Uterus (tissue), 4 donors: Measurements from ENCODE around the gene FIGN. TPM values are rescaled to one million over a fixed set of nuclear protein-coding genes. Genes with fewer than 3 reads are reported as not detected.

Source experiments
- DNase-seq, 2 donors: peaks; one replicate each; pipeline ENCODE4 v3.0.0-alpha.2; 2019 to 2020
- H3K27ac ChIP-seq, 2 donors: fragments of 200-600 bp; sonication (generic); 1 replicate in 1 of 2; 2 replicates in 1 of 2; pipeline ENCODE4 v1.5.1; 2016 to 2018
- H3K27me3 ChIP-seq, 2 donors: fragments of 200-600 bp; sonication (generic); one replicate each; pipeline ENCODE4 v1.5.1; 2018 to 2019; ENCODE audit warnings: control low read depth in 1 of 2
- H3K36me3 ChIP-seq, 2 donors: fragments of 200-600 bp; sonication (generic); one replicate each; pipeline ENCODE4 v1.5.1; 2019; ENCODE audit warnings: control low read depth in 1 of 2
- H3K4me1 ChIP-seq, 2 donors: fragments of 200-600 bp; sonication (generic); one replicate each; pipeline ENCODE4 v1.5.1; 2018 to 2019; ENCODE audit warnings: control low read depth in 1 of 2
- H3K4me3 ChIP-seq, 2 donors: fragments of 200-600 bp; sonication (generic); 1 replicate in 1 of 2; 2 replicates in 1 of 2; pipeline ENCODE4 v1.5.1; 2018 to 2019; ENCODE audit warnings: mild to moderate bottlenecking in 1 of 2
- H3K9me3 ChIP-seq, 2 donors: fragments of 200-600 bp; sonication (generic); one replicate each; pipeline ENCODE4 v1.5.1; 2019; ENCODE audit warnings: control low read depth in 1 of 2
- CTCF ChIP-seq, 4 experiments: fragments of 200-600 bp in 2 of 4; fragments of 450-650 bp in 2 of 4; sonication (generic) in 2 of 4; IDR thresholded peaks; one replicate each; pipeline ENCODE4 v1.5.1; 2016 to 2019; ENCODE audit warnings: antibody characterized with exemption in 4 of 4, mild to moderate bottlenecking in 2 of 4, moderate library complexity in 1 of 4
- POLR2A ChIP-seq, 2 donors: fragments of 450-650 bp; IDR thresholded peaks; one replicate each; pipeline ENCODE4 v1.6.1; 2016; ENCODE audit warnings: antibody characterized with exemption in 2 of 2, mild to moderate bottlenecking in 1 of 2, moderate library complexity in 1 of 2
- intact Hi-C: fragments of 100-400 bp; cut with DNase I; formaldehyde crosslinking; loops from one replicate; pipeline ENCODE4 v1.15.1; 2023; ENCODE audit warnings: low total_unique reads
- total RNA-seq, 4 donors: library from RNA; depleted of rRNA in 3 of 4; stranded (reverse); fragments of >200 nt in 3 of 4; gene quantifications; one replicate each; pipeline versions ENCODE4 v1.1.0 to v1.2.4, GENCODE V29; 2014 to 2023
- donor health status: DM: yes; HTN: yes; CAD: no.

FIGN gene
- total RNA-seq, 4 donors from 2014 or later = 1.8 to 9.8 (median 4.6) TPM

- intact Hi-C loops = no loop called here
- H3K4me3 ChIP-seq = no peak overlapping the region
- no peak overlapping the region for H3K27ac ChIP-seq
- H3K4me1 ChIP-seq = no peaks in the 10 kb centered on the region
- H3K9me3 ChIP-seq = no peaks in the 10 kb centered on the region
- TF ChIP-seq CTCF (IDR thresholded peaks at IDR 0.05) (no peak), POLR2A (IDR thresholded peaks at IDR 0.05) (no peak)
- no peaks in the 10 kb centered on the region for H3K36me3 ChIP-seq
- H3K27me3 ChIP-seq = no peaks in the 10 kb centered on the region
- no peak for DNase-seq
These were observed 105.0 kb downstream of the FIGN start for GRCh38 chr2:163630836-163631235.

- intact Hi-C loops = no loop called here
- Histone ChIP-seq H3K4me1 (no peaks in the 10 kb centered on the region), H3K27me3 (no peaks in the 10 kb centered on the region), H3K9me3 (no peaks in the 10 kb centered on the region), H3K4me3 (no peak overlapping the region), H3K36me3 (no peaks in the 10 kb centered on the region), H3K27ac (no peak overlapping the region)
- DNase-seq = no peak
- TF ChIP-seq CTCF (IDR thresholded peaks at IDR 0.05) (no peak), POLR2A (IDR thresholded peaks at IDR 0.05) (no peak)
These were observed 109.1 kb downstream of the FIGN start for GRCh38 chr2:163626639-163627109.

- intact Hi-C loops = no loop called here
- H3K36me3 ChIP-seq = no peaks in the 10 kb centered on the region
- TF ChIP-seq CTCF (IDR thresholded peaks at IDR 0.05) (no peak), POLR2A (IDR thresholded peaks at IDR 0.05) (no peak)
These were observed 109.6 kb downstream of the FIGN start for GRCh38 chr2:163626208-163626607.

GRCh38 chr2:163625632-163626031, 110.2 kb downstream of the FIGN start:
- Histone ChIP-seq H3K4me3 (no peak overlapping the region), H3K27me3 (no peaks in the 10 kb centered on the region), H3K4me1 (no peaks in the 10 kb centered on the region), H3K36me3 (no peaks in the 10 kb centered on the region), H3K9me3 (no peaks in the 10 kb centered on the region), H3K27ac (no peak overlapping the region)
- TF ChIP-seq POLR2A (IDR thresholded peaks at IDR 0.05) = no peak
- intact Hi-C loops = no loop called here
- no peak for DNase-seq

More at GRCh38 chr2:163626208-163626607, 109.6 kb downstream of the FIGN start:
- DNase-seq = no peak
- H3K9me3 ChIP-seq = no peaks in the 10 kb centered on the region
- no peaks in the 10 kb centered on the region for H3K27me3 ChIP-seq
- H3K4me3 ChIP-seq = no peak overlapping the region
- H3K27ac ChIP-seq = no peak overlapping the region
- H3K4me1 ChIP-seq = no peaks in the 10 kb centered on the region

GRCh38 chr2:163621445-163622004, 114.3 kb downstream of the FIGN start:
- no peak for DNase-seq
- no peaks in the 10 kb centered on the region for H3K9me3 ChIP-seq
- H3K27me3 ChIP-seq = no peaks in the 10 kb centered on the region
- H3K36me3 ChIP-seq = no peaks in the 10 kb centered on the region
- intact Hi-C loops = no loop called here
- no peaks in the 10 kb centered on the region for H3K4me1 ChIP-seq
- no peak overlapping the region for H3K4me3 ChIP-seq
- TF ChIP-seq CTCF (IDR thresholded peaks at IDR 0.05) (no peak), POLR2A (IDR thresholded peaks at IDR 0.05) (no peak)
- H3K27ac ChIP-seq = no peak overlapping the region

GRCh38 chr2:163617517-163617916, 118.3 kb downstream of the FIGN start:
- Histone ChIP-seq H3K4me3 (no peak overlapping the region), H3K27ac (no peak overlapping the region), H3K4me1 (no peaks in the 10 kb centered on the region), H3K36me3 (no peaks in the 10 kb centered on the region), H3K9me3 (no peaks in the 10 kb centered on the region), H3K27me3 (no peaks in the 10 kb centered on the region)
- no peak for TF ChIP-seq CTCF (IDR thresholded peaks at IDR 0.05)
- no peak for DNase-seq
- intact Hi-C loops = no loop called here
